ENCODE measurements around the gene BHLHE23. TPM values are rescaled to one million over a fixed set of nuclear protein-coding genes. Genes with fewer than 3 reads are reported as not detected.

BHLHE23 gene
- total RNA-seq, 2 experiments from 2014 or later: not detected

DNA sequence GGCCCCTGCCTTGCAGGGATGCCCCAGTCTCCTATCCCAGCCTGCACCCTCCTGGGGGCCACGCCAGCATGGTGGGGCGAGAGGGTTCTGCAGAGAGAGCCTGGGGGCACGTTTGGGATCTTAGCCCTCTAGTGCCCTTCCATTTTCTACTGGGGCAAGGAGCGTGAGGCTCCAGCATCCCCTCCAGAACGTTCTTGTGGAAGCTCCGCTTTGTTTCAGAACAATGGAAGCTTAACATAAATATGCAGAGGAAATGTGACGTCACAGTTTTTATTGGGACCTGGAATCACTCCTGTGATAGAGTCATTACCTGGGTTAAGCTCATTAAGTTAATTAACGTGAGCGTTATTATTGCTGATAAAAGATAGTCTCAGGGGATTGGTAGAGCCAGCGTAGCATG, 19.6 kb downstream of the BHLHE23 start:
- Histone ChIP-seq H3K9me3 (ENCODE audit: low read length) (no peaks in the 10 kb centered on the region), H4K20me1 (ENCODE audit: insufficient read depth, low read length) (no peaks in the 10 kb centered on the region), H3K36me3 (ENCODE audit: insufficient read depth, low read length) (no peaks in the 10 kb centered on the region), H3K9me2 (ENCODE audit: insufficient read depth, low read length) (no peaks in the 10 kb centered on the region), H3K4me2 (ENCODE audit: low read length) (no peak overlapping the region), H3K79me2 (ENCODE audit: insufficient read depth, low read depth, low read length) (no peaks in the 10 kb centered on the region), H3K4me1 (ENCODE audit: insufficient read depth, low read length, poor library complexity, severe bottlenecking) (no peaks in the 10 kb centered on the region), H2AFZ (ENCODE audit: low read length) (no peak overlapping the region), H3K4me3 (ENCODE audit: low read depth, low read length, poor library complexity, severe bottlenecking) (no peak overlapping the region), H3K27ac (ENCODE audit: low read depth, low read length, poor library complexity, severe bottlenecking) (no peak overlapping the region)
- ChIA-PET POLR2A (no interaction called here), CTCF (ENCODE audit: unreplicated experiment) (no interaction called here)
- intact Hi-C loops (cut with micrococcal nuclease; ENCODE audit: unreplicated experiment): no loop called here
- DNase-seq (ENCODE audit: low spot score): no peak
- TF ChIP-seq EZH2phosphoT487 (IDR thresholded peaks at IDR 0.05; ENCODE audit: borderline replicate concordance, low read depth, low read length): no peak
- TF ChIP-seq, protein P1, sequence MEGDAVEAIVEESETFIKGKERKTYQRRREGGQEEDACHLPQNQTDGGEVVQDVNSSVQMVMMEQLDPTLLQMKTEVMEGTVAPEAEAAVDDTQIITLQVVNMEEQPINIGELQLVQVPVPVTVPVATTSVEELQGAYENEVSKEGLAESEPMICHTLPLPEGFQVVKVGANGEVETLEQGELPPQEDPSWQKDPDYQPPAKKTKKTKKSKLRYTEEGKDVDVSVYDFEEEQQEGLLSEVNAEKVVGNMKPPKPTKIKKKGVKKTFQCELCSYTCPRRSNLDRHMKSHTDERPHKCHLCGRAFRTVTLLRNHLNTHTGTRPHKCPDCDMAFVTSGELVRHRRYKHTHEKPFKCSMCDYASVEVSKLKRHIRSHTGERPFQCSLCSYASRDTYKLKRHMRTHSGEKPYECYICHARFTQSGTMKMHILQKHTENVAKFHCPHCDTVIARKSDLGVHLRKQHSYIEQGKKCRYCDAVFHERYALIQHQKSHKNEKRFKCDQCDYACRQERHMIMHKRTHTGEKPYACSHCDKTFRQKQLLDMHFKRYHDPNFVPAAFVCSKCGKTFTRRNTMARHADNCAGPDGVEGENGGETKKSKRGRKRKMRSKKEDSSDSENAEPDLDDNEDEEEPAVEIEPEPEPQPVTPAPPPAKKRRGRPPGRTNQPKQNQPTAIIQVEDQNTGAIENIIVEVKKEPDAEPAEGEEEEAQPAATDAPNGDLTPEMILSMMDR (conservative IDR thresholded peaks at IDR 0.05; ENCODE audit: low read length): no peak
- BruUV-seq (replicated peaks): no TSS peak

DNA sequence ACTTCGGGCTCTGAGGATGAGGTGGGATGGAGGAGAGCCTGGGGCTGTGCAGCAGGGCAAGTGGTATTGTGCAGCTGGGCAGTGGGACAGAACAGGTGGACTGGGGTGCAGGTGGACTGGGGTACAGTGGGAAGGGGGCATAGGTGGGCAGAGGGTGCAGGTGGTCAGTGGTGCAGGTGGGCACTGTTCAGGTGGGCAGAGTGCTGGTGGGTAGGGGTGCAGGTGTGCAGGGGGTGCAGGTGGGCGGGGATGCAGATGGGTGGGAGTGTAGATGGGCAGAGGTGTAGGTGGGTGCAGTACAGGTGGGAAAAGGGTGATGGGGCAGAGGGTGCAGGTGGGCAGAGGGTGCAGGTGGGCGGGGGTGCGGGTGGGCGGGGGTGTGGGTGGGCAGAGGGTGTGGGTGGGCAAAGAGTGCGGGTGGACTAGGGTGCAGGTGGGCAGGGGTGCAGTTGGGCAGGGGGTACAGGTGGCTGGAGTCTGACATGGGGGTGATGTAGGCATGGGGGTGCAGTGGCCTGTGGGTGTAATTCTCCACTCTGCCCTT, 20.4 kb downstream of the BHLHE23 start:
- no peak for TF ChIP-seq EZH2phosphoT487 (IDR thresholded peaks at IDR 0.05; ENCODE audit: borderline replicate concordance, low read depth, low read length)
- TF ChIP-seq, protein P1 (conservative IDR thresholded peaks at IDR 0.05; ENCODE audit: low read length): no peak
- BruUV-seq (replicated peaks): no TSS peak

DNA sequence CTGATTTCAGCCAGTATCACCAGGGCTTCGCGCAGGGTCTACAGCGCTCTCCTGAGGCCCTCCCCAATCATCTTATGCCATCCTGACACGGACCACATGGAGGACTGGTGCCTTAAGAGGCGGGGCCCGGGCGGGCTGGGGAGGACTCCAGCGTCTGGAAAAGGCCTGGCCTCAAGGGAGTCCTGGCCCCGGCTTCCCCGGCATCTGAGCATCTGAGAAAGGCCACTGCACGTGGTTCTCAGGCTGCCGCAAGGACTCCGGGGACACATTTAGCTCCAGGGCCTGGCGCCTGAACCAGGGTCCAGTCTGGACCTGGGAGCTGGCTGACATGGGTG, 21.4 kb downstream of the BHLHE23 start:
- no peak for TF ChIP-seq EZH2phosphoT487 (IDR thresholded peaks at IDR 0.05; ENCODE audit: borderline replicate concordance, low read depth, low read length)
- TF ChIP-seq, protein P1 (conservative IDR thresholded peaks at IDR 0.05; ENCODE audit: low read length): no peak
- Histone ChIP-seq H4K20me1 (ENCODE audit: insufficient read depth, low read length) (no peaks in the 10 kb centered on the region), H3K27ac (ENCODE audit: low read depth, low read length, poor library complexity, severe bottlenecking) (no peak overlapping the region), H3K4me2 (ENCODE audit: low read length) (no peak overlapping the region), H3K9me3 (ENCODE audit: low read length) (no peaks in the 10 kb centered on the region), H3K4me3 (ENCODE audit: low read depth, low read length, poor library complexity, severe bottlenecking) (no peak overlapping the region), H2AFZ (ENCODE audit: low read length) (no peak overlapping the region), H3K4me1 (ENCODE audit: insufficient read depth, low read length, poor library complexity, severe bottlenecking) (no peaks in the 10 kb centered on the region), H3K9me2 (ENCODE audit: insufficient read depth, low read length) (no peaks in the 10 kb centered on the region), H3K79me2 (ENCODE audit: insufficient read depth, low read depth, low read length) (no peaks in the 10 kb centered on the region), H3K36me3 (ENCODE audit: insufficient read depth, low read length) (no peaks in the 10 kb centered on the region)
- BruUV-seq (replicated peaks): no TSS peak
- no peak for DNase-seq (ENCODE audit: low spot score)
- intact Hi-C loops (cut with micrococcal nuclease; ENCODE audit: unreplicated experiment): no loop called here
- POLR2A ChIA-PET: no interaction called here
- CTCF ChIA-PET (ENCODE audit: unreplicated experiment): no interaction called here

More for the DNA sequence above, 20.4 kb downstream of the BHLHE23 start:
- Histone ChIP-seq H3K36me3 (ENCODE audit: insufficient read depth, low read length) (no peaks in the 10 kb centered on the region), H3K27ac (ENCODE audit: low read depth, low read length, poor library complexity, severe bottlenecking) (no peak overlapping the region), H4K20me1 (ENCODE audit: insufficient read depth, low read length) (no peaks in the 10 kb centered on the region), H3K9me2 (ENCODE audit: insufficient read depth, low read length) (no peaks in the 10 kb centered on the region), H3K4me3 (ENCODE audit: low read depth, low read length, poor library complexity, severe bottlenecking) (no peak overlapping the region), H3K79me2 (ENCODE audit: insufficient read depth, low read depth, low read length) (no peaks in the 10 kb centered on the region), H2AFZ (ENCODE audit: low read length) (no peak overlapping the region), H3K9me3 (ENCODE audit: low read length) (no peaks in the 10 kb centered on the region), H3K4me1 (ENCODE audit: insufficient read depth, low read length, poor library complexity, severe bottlenecking) (no peaks in the 10 kb centered on the region), H3K4me2 (ENCODE audit: low read length) (no peak overlapping the region)
- no peak for DNase-seq (ENCODE audit: low spot score)
- ChIA-PET POLR2A (no interaction called here), CTCF (ENCODE audit: unreplicated experiment) (no interaction called here)
- intact Hi-C loops (cut with micrococcal nuclease; ENCODE audit: unreplicated experiment): no loop called here

All from OCI-LY7 (cell line).